OCI-LY3 (cell line): ENCODE results near the gene GOLT1A.

Experiments used
- H2AFZ ChIP-seq: fragments of 200-600, 300-600 bp; shearing (Covaris generic); 2 replicates; pipeline ENCODE4 v1.6.0; 2014; ENCODE audit warnings: antibody characterized with exemption, low read depth, low read length
- H3K27ac ChIP-seq: fragments of 200-600, 300-600 bp; sonication (generic); 2 replicates; pipeline ENCODE4 v1.5.1; 2014; ENCODE audit warnings: mild to moderate bottlenecking, low read length, moderate library complexity, mixed read lengths
- H3K27me3 ChIP-seq: fragments of 200-600, 300-600 bp; sonication (generic); 2 replicates; pipeline ENCODE4 v1.6.1; 2014; ENCODE audit warnings: low read depth, low read length, mixed read lengths
- H3K36me3 ChIP-seq: fragments of 200-600, 300-600 bp; sonication (generic); replicated peaks from 2 replicates; pipeline ENCODE3; 2014; ENCODE audit warnings: low read depth, low read length, mixed read lengths
- H3K4me1 ChIP-seq: fragments of 300-600, 200-600 bp; sonication (generic); 2 replicates; pipeline ENCODE4 v1.6.1; 2014; ENCODE audit warnings: low read length, mixed read lengths
- H3K4me2 ChIP-seq: fragments of 200-600, 300-600 bp; sonication (generic); 2 replicates; pipeline ENCODE4 v1.6.1; 2014; ENCODE audit warnings: low read length, mixed read lengths
- H3K4me3 ChIP-seq: fragments of 300-600, 200-600 bp; sonication (generic); 2 replicates; pipeline ENCODE4 v1.5.1; 2014; ENCODE audit warnings: antibody characterized with exemption, mild to moderate bottlenecking, low read length, moderate library complexity
- H3K79me2 ChIP-seq: fragments of 300-600, 200-600 bp; shearing (Covaris generic); 2 replicates; pipeline ENCODE4 v1.6.1; 2014; ENCODE audit warnings: mild to moderate bottlenecking, low read length, mixed read lengths
- H3K9ac ChIP-seq: fragments of 300-600, 200-600 bp; shearing (Covaris generic); 2 replicates; pipeline ENCODE4 v1.6.0; 2014; ENCODE audit warnings: mild to moderate bottlenecking, low read length, moderate library complexity
- H3K9me3 ChIP-seq: fragments of 200-600, 300-600 bp; shearing (Covaris generic); 2 replicates; pipeline ENCODE4 v1.6.1; 2014; ENCODE audit warnings: low read length, mixed read lengths; ENCODE audit not compliant: insufficient read depth
- H4K20me1 ChIP-seq: fragments of 200-600, 300-600 bp; sonication (generic); 2 replicates; pipeline ENCODE4 v1.6.1; 2016; ENCODE audit warnings: low read length, mixed read lengths; ENCODE audit not compliant: insufficient read depth
- EZH2phosphoT487 ChIP-seq: fragments of 200-600 bp; shearing (Covaris generic); IDR thresholded peaks from 2 replicates; pipeline ENCODE4 v1.6.1; 2018; ENCODE audit warnings: antibody characterized with exemption, mixed run types, low read depth
- TF ChIP-seq, protein P1 (sequence below): fragments of 200-600, 300-600 bp; sonication (generic); IDR thresholded peaks from 2 replicates; pipeline ENCODE4 v1.5.1; 2014; ENCODE audit warnings: antibody characterized with exemption, low read length, low read depth

GOLT1A gene

DNA sequence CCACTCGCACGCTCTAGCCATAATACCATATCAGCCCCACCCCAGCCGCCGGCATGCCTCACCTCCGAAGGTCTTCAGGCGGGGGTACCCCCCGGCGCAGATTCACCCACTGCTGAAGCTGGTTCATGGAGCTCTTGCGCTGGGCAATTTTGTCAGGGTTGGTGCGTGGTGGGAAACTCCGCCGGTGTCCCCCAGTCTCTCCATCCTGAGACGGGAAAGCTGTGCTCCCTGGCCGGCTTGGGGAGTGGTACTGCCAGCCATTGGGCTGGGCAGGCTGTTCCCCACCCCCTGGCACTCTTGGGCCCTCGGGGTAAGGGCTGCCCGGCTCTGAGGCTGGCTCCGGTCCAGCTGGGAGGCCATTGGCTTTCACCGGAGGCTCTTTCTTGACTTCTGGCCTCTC, 45.4 kb upstream of the GOLT1A start:
- Histone ChIP-seq H3K36me3 (no peaks in the 10 kb centered on the region), H3K27ac (no peak overlapping the region), H2AFZ (no peak overlapping the region), H3K9ac (no peak overlapping the region), H3K9me3 (no peaks in the 10 kb centered on the region), H3K27me3 (peaks cover 43% of the 10 kb centered on the region), H3K4me2 (no peak overlapping the region), H3K4me3 (no peak overlapping the region), H3K4me1 (no peaks in the 10 kb centered on the region), H3K79me2 (no peaks in the 10 kb centered on the region), H4K20me1 (no peaks in the 10 kb centered on the region)
- TF ChIP-seq, protein P1, sequence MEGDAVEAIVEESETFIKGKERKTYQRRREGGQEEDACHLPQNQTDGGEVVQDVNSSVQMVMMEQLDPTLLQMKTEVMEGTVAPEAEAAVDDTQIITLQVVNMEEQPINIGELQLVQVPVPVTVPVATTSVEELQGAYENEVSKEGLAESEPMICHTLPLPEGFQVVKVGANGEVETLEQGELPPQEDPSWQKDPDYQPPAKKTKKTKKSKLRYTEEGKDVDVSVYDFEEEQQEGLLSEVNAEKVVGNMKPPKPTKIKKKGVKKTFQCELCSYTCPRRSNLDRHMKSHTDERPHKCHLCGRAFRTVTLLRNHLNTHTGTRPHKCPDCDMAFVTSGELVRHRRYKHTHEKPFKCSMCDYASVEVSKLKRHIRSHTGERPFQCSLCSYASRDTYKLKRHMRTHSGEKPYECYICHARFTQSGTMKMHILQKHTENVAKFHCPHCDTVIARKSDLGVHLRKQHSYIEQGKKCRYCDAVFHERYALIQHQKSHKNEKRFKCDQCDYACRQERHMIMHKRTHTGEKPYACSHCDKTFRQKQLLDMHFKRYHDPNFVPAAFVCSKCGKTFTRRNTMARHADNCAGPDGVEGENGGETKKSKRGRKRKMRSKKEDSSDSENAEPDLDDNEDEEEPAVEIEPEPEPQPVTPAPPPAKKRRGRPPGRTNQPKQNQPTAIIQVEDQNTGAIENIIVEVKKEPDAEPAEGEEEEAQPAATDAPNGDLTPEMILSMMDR, result no peak
- TF ChIP-seq EZH2phosphoT487, result no peak

DNA sequence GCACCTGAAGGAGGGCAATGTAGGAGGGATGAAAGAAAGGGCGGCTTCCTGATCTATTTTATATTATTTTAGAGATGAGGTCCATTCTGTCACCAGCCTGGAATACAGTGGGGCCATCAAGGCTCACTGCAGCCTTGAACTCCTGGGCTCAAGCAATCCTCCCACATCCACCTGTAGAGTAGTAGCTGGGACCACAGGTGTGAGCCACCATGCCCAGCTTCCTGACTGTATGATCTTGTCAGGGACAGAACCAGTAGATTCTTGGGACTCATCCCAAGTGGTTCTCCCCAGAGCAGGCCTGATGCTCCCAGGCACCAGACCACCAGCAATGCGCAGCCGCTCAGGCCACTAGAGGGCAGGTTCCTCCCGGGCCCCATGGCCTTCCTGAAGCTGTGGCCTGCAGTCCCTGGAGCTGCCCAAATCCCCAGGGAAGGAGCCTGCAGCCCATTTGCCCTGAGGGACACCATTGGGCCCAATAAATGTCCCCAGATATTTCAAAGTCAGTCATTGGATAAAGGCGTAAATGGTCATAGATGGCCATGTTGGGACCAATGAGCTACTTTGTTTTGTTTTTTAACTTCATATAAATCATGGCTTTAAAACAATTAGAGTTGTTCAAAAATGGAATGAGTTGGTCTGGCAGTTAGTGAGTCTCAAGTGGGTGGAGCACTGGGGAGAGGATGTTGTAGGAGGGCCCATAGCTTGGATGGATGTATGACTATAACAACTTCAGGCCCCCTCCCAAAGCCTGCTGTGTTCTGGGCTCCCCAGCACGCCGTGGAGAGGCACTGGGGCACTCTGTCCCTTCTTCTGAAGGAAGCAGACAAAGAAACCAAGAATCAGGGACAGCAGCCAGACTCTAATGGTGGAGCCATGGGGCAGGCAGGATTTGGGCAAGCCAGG, 44.7 kb upstream of the GOLT1A start:
- no peaks in the 10 kb centered on the region for H3K4me1 ChIP-seq
- no peaks in the 10 kb centered on the region for H3K36me3 ChIP-seq
- no peak for TF ChIP-seq EZH2phosphoT487
- TF ChIP-seq, protein P1, result peak; percentile 65
- H3K79me2 ChIP-seq, result no peaks in the 10 kb centered on the region
- no peaks in the 10 kb centered on the region for H3K9me3 ChIP-seq
- H3K27me3 ChIP-seq, result peaks cover 43% of the 10 kb centered on the region
- no peak overlapping the region for H3K27ac ChIP-seq
- H4K20me1 ChIP-seq, result no peaks in the 10 kb centered on the region
- H3K9ac ChIP-seq, result no peak overlapping the region
- no peak overlapping the region for H3K4me2 ChIP-seq
- H2AFZ ChIP-seq, result no peak overlapping the region
- H3K4me3 ChIP-seq, result no peak overlapping the region

DNA sequence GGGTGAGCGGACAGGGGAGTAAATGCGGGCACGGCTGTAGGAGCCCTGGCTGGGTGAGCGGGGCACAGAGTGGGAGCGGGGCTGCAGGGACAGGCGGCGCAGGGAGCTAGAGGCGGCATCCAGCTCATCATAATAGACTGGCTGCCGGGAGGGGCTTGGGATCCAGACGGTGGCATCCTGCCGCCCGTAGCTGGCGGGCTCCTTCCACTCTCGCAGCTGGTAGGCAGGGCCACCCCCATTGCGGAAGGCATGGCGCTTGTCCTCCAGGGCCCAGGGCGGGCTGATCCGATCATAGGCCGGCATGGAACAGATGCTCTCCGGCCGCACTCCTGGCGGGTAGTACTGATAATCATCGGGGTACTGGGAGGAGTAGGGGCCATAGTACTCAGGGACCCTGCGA, 43.7 kb upstream of the GOLT1A start:
- Histone ChIP-seq H3K27me3 (peaks cover 51% of the 10 kb centered on the region), H3K36me3 (no peaks in the 10 kb centered on the region), H3K79me2 (no peaks in the 10 kb centered on the region), H3K9me3 (no peaks in the 10 kb centered on the region), H3K4me2 (no peak overlapping the region), H3K4me3 (no peak overlapping the region), H3K9ac (no peak overlapping the region), H3K27ac (no peak overlapping the region), H3K4me1 (no peaks in the 10 kb centered on the region), H2AFZ (no peak overlapping the region), H4K20me1 (no peaks in the 10 kb centered on the region)
- TF ChIP-seq EZH2phosphoT487, result no peak
- TF ChIP-seq, protein P1, result no peak

DNA sequence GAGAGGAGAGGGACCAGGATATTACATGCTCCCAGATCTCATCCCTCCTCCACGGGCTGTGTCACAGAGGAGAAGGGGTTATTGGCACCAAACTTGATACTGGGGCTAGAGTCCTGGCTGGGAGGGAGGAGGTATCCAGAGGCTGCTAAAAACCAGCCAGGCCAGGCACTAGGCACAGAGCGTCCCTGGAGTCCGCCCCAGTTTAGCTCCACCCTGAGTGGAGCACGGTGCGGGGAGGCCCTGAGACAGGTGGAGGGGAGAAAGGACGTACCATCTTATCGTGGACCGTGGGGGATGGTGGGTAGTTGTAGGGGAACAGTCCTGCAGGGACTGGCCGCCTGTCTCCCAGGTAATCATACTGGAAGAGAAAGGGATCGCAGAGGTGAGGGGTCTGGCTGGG, 42.7 kb upstream of the GOLT1A start:
- Histone ChIP-seq H3K27ac (no peak overlapping the region), H3K36me3 (no peaks in the 10 kb centered on the region), H3K79me2 (no peaks in the 10 kb centered on the region), H2AFZ (no peak overlapping the region), H3K4me3 (no peak overlapping the region), H3K9me3 (no peaks in the 10 kb centered on the region), H3K4me1 (no peaks in the 10 kb centered on the region), H3K27me3 (peaks cover 48% of the 10 kb centered on the region), H3K9ac (no peak overlapping the region), H3K4me2 (no peak overlapping the region), H4K20me1 (no peaks in the 10 kb centered on the region)
- no peak for TF ChIP-seq EZH2phosphoT487
- TF ChIP-seq, protein P1, result no peak
